Sigmoid colon (tissue), 7 donors: ENCODE results near the gene FGR. TPM values are rescaled to one million over a fixed set of nuclear protein-coding genes. Genes with fewer than 3 reads are reported as not detected.

Source experiments
- DNase-seq: peaks from one replicate; pipeline ENCODE4 v3.0.0-alpha.2; 2019
- H3K27ac ChIP-seq, 4 donors: fragments of 200-600 bp; sonication (generic); one replicate each; pipeline ENCODE4 v1.5.1; 2016 to 2019; ENCODE audit warnings: mild to moderate bottlenecking in 1 of 4
- H3K27me3 ChIP-seq, 3 donors: fragments of 200-600 bp; sonication (generic); one replicate each; pipeline ENCODE4 v1.5.1; 2019; ENCODE audit warnings: mild to moderate bottlenecking in 1 of 3
- H3K36me3 ChIP-seq, 4 donors: fragments of 200-600 bp; sonication (generic); one replicate each; pipeline ENCODE4 v1.5.1; 2016 to 2019
- H3K4me1 ChIP-seq, 4 donors: fragments of 200-600 bp; sonication (generic); one replicate each; pipeline ENCODE4 v1.5.1; 2017 to 2019
- H3K4me3 ChIP-seq, 4 donors: fragments of 200-600 bp; sonication (generic); one replicate each; pipeline ENCODE4 v1.5.1; 2017 to 2019; ENCODE audit warnings: mild to moderate bottlenecking in 2 of 4, moderate library complexity in 1 of 4
- H3K9me3 ChIP-seq, 4 donors: fragments of 200-600 bp in 3 of 4; sonication (generic) in 3 of 4; one replicate each; pipeline versions ENCODE4 v1.5.1 to v1.6.1; 2013 to 2019
- CTCF ChIP-seq, 4 experiments: fragments of 450-650 bp in 3 of 4; fragments of 200-600 bp in 1 of 4; IDR thresholded peaks; one replicate each; pipeline ENCODE4 v1.5.1; 2016 to 2019; ENCODE audit warnings: antibody characterized with exemption in 4 of 4, mild to moderate bottlenecking in 3 of 4, moderate library complexity in 2 of 4
- EP300 ChIP-seq, 4 donors: sonication (generic); formaldehyde crosslinking; IDR thresholded peaks; one replicate each; pipeline ENCODE4 v1.6.1; 2017; ENCODE audit warnings: antibody characterized with exemption in 4 of 4
- POLR2A ChIP-seq, 2 donors: fragments of 450-650 bp; IDR thresholded peaks; one replicate each; pipeline ENCODE4 v1.6.1; 2016; ENCODE audit warnings: antibody characterized with exemption in 2 of 2, mild to moderate bottlenecking in 2 of 2, moderate library complexity in 2 of 2
- POLR2AphosphoS5 ChIP-seq, 4 donors: sonication (generic); formaldehyde crosslinking; IDR thresholded peaks; one replicate each; pipeline ENCODE4 v1.6.1; 2017; ENCODE audit warnings: antibody characterized with exemption in 4 of 4
- WGBS, 2 donors: extraction: QIAGEN DNeasy Blood & Tissue Kit; methylation state at CpG; one replicate each; pipeline ENCODE4 v1.1.7; 2013; 5-methylcytosine and 5-hydroxymethylcytosine counted together
- intact Hi-C: fragments of 100-400 bp; cut with DNase I; formaldehyde crosslinking; loops from one replicate; pipeline ENCODE4 v1.15.1; 2023
- polyA plus RNA-seq, 3 donors: library from polyadenylated mRNA; stranded (reverse); fragments of 200-250 nt; gene quantifications; one replicate each; pipeline ENCODE4 v1.2.3, GENCODE V29; 2013
- total RNA-seq, 4 donors: library from RNA; depleted of rRNA; stranded (reverse); fragments of >200 nt; gene quantifications; one replicate each; pipeline ENCODE4 v1.1.0, GENCODE V29; 2016
- donor health status: healthy with polysubstance abuse.
- donor health status: Bipolar disorder and iron deficiency.
- donor health status: healthy.

FGR gene
- total and polyA plus RNA-seq, 7 donors = 3.0 to 14.4 (median 6.9) TPM

- TF ChIP-seq CTCF (IDR thresholded peaks at IDR 0.05) (no peak), EP300 (IDR thresholded peaks at IDR 0.05) (no peak), POLR2A (IDR thresholded peaks at IDR 0.05) (no peak), POLR2AphosphoS5 (IDR thresholded peaks at IDR 0.05) (no peak)
- whole genome bisulfite sequencing, 2 donors = 80 to 91% methylated on average over 4 of the region's 4 CpGs
- intact Hi-C loops = no loop called here
Measured at GRCh38 chr1:27611450-27611849, 23.5 kb downstream of the FGR start.

GRCh38 chr1:27609618-27610240 lies 25.3 kb downstream of the FGR start:
- H3K4me1 ChIP-seq = peaks cover 0 to 16% (median 12%) of the 10 kb centered on the region in 4 donors
- no peak overlapping the region for H3K27ac ChIP-seq
- H3K36me3 ChIP-seq = no peaks in the 10 kb centered on the region
- TF ChIP-seq POLR2AphosphoS5 (IDR thresholded peaks at IDR 0.05) = no peak
- no peak for TF ChIP-seq POLR2A (IDR thresholded peaks at IDR 0.05)
- no peak for TF ChIP-seq CTCF (IDR thresholded peaks at IDR 0.05)
- TF ChIP-seq EP300 (IDR thresholded peaks at IDR 0.05) = no peak
- H3K27me3 ChIP-seq = no peaks in the 10 kb centered on the region
- H3K4me3 ChIP-seq = no peak overlapping the region
- intact Hi-C loops = loop anchor here (5.0 to 10.0 kb wide), 2 partner anchors 285 to 312 kb away; partner anchors contain the start of gene TMEM222
- no peaks in the 10 kb centered on the region for H3K9me3 ChIP-seq
- 47 to 53% methylated on average over 12 of the region's 12 CpGs for WGBS, 2 donors
- DNase-seq = no peak

More at GRCh38 chr1:27611450-27611849, 23.5 kb downstream of the FGR start:
- no peaks in the 10 kb centered on the region for H3K27me3 ChIP-seq
- no peaks in the 10 kb centered on the region for H3K9me3 ChIP-seq
- H3K27ac ChIP-seq = no peak overlapping the region
- no peak for DNase-seq
- H3K4me3 ChIP-seq = no peak overlapping the region
- peaks cover 0 to 12% (median 8%) of the 10 kb centered on the region in 4 donors for H3K4me1 ChIP-seq
- H3K36me3 ChIP-seq = no peaks in the 10 kb centered on the region

GRCh38 chr1:27609210-27609555 lies 25.8 kb downstream of the FGR start:
- 40 to 57% methylated on average over 3 of the region's 3 CpGs for WGBS, 2 donors
- Histone ChIP-seq H3K4me1 (peaks cover 0 to 18% (median 10%) of the 10 kb centered on the region in 4 donors), H3K27ac (no peak overlapping the region), H3K4me3 (no peak overlapping the region), H3K27me3 (no peaks in the 10 kb centered on the region), H3K9me3 (no peaks in the 10 kb centered on the region), H3K36me3 (no peaks in the 10 kb centered on the region)
- no peak for DNase-seq
- TF ChIP-seq POLR2A (IDR thresholded peaks at IDR 0.05) = no peak
- no peak for TF ChIP-seq EP300 (IDR thresholded peaks at IDR 0.05)
- no peak for TF ChIP-seq CTCF (IDR thresholded peaks at IDR 0.05)
- TF ChIP-seq POLR2AphosphoS5 (IDR thresholded peaks at IDR 0.05) = no peak
- intact Hi-C loops = loop anchor here (5.0 to 10.0 kb wide), 2 partner anchors 284 to 312 kb away; partner anchors contain the start of gene TMEM222

- 59 to 67% methylated on average over 11 of the region's 11 CpGs for WGBS, 2 donors
- Histone ChIP-seq H3K36me3 (no peaks in the 10 kb centered on the region), H3K27me3 (no peaks in the 10 kb centered on the region), H3K27ac (no peak overlapping the region), H3K4me1 (peaks cover 0 to 20% (median 12%) of the 10 kb centered on the region in 4 donors), H3K9me3 (no peaks in the 10 kb centered on the region), H3K4me3 (no peak overlapping the region)
- no peak for TF ChIP-seq EP300 (IDR thresholded peaks at IDR 0.05)
- no peak for TF ChIP-seq CTCF (IDR thresholded peaks at IDR 0.05)
- TF ChIP-seq POLR2AphosphoS5 (IDR thresholded peaks at IDR 0.05) = no peak
- TF ChIP-seq POLR2A (IDR thresholded peaks at IDR 0.05) = no peak
- intact Hi-C loops = loop anchor here (5.0 to 10.0 kb wide), 2 partner anchors 283 to 310 kb away; partner anchors contain the start of gene TMEM222
- no peak for DNase-seq
Measured at GRCh38 chr1:27607239-27607804, 27.7 kb downstream of the FGR start.
